Epithelial cell of proximal tubule (primary cell): ENCODE data around the gene SYMPK. TPM values are rescaled to one million over a fixed set of nuclear protein-coding genes. Genes with fewer than 3 reads are reported as not detected.
"Not testable (repeated sequence)": the region's sequence is repeated elsewhere in the genome, so short reads cannot be mapped to it uniquely, and the experiment has no call there.

Source experiments
- DNase-seq: peaks from one replicate; pipeline ENCODE4 v3.0.0-alpha.2; 2011; ENCODE audit warnings: low read depth
- H3K4me3 ChIP-seq: 2 replicates; pipeline ENCODE4 v1.5.1; 2011; ENCODE audit warnings: low read depth, mild to moderate bottlenecking, low read length
- total RNA-seq: library from RNA; depleted of rRNA; stranded (reverse); fragments of >200 nt; gene quantifications from 2 replicates; pipeline ENCODE4 v1.2.3, GENCODE V29; 2015
- TF ChIP-seq, protein P1 (sequence below): conservative IDR thresholded peaks from 2 replicates; pipeline ENCODE4 v1.5.1; 2012; ENCODE audit warnings: low read depth, mild to moderate bottlenecking, low read length

The SYMPK gene
- total RNA-seq, 1 donor from 2014 or later = 22.9 TPM

DNA sequence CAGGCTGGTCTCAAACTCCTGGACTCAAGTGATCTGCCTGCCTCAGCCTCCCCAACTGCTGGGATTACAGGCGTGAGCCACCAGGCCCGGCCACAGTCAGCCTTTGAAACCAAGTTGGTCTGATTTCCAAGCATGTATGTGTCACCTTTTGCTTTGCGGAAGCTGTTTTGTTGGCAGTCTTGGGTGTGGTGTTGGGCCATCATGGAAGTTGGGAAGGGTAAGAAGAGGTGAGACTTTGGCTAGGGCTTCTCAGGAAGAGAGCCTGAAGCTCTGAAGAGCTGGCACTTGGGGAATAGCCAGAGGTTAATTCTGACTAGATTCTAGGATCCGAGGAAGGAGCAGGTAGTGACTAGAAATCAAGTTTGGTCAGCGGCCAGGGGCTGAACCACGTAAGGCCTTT lies 50.6 kb downstream of the SYMPK start:
- TF ChIP-seq, protein P1, sequence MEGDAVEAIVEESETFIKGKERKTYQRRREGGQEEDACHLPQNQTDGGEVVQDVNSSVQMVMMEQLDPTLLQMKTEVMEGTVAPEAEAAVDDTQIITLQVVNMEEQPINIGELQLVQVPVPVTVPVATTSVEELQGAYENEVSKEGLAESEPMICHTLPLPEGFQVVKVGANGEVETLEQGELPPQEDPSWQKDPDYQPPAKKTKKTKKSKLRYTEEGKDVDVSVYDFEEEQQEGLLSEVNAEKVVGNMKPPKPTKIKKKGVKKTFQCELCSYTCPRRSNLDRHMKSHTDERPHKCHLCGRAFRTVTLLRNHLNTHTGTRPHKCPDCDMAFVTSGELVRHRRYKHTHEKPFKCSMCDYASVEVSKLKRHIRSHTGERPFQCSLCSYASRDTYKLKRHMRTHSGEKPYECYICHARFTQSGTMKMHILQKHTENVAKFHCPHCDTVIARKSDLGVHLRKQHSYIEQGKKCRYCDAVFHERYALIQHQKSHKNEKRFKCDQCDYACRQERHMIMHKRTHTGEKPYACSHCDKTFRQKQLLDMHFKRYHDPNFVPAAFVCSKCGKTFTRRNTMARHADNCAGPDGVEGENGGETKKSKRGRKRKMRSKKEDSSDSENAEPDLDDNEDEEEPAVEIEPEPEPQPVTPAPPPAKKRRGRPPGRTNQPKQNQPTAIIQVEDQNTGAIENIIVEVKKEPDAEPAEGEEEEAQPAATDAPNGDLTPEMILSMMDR = no peak
- H3K4me3 ChIP-seq = no peak overlapping the region
- DNase-seq = no peak

DNA sequence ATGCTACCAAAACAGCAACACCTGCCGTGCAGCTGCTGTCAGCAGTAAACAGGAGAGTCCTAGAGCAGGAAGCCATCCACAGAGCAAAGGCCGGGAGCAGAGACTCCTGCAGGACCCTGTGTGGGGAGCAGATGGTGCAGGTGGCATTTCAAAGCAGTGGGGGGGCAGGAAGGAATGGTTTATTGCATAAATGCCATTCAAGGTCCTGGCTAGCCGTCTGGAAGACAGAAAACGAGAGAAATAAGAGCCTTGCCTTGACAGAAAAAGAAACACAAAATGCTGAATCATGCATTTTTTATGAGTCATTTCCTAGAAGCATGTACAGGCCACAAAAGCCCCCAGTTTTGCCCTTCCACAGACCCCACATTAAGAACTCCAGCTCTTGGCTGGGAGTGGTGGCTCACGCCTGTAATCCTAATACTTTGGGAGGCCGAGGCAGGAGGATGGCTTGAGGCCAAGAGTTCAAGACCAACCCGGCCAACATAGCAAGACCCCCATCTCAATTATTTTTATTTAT lies 53.2 kb downstream of the SYMPK start:
- H3K4me3 ChIP-seq = no peak overlapping the region
- peak; percentile 40 for DNase-seq
- TF ChIP-seq, protein P1 = no peak

DNA sequence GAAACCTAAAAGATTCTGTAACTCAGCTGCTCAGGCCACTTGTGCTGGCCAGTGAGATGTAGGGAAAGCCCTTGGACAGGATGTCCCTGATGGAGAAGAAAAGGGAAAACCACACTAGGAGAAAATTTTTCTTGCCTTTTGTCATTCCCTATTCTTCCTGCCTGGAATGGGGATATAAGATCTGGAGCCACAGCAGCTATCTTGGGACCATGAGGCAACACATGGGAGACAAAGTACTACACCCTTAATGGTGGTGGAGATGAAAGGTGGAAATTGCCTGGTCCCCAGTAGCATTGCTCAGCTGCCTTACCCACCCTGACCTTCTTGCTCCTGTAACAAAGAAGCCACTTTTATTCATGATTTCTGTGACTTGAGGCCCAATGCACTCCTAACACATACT lies 57.2 kb downstream of the SYMPK start:
- TF ChIP-seq, protein P1 = no peak
- DNase-seq = no peak
- no peak overlapping the region for H3K4me3 ChIP-seq

DNA sequence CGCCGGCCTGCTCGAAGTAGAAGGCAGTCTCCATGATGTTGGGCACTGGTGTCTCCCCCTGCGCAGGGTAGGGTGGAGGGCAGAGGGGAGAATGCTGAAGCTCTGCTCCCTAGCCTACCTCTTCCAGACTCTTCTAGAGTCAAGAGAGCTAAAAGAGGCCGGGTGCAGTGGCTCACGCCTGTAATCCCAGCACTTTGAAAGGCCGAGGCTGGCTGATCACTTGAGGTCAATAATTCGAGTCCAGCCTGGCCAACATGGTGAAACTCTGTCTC lies 58.1 kb downstream of the SYMPK start:
- TF ChIP-seq, protein P1 = no peak
- DNase-seq = no peak
- H3K4me3 ChIP-seq = no peak overlapping the region

DNA sequence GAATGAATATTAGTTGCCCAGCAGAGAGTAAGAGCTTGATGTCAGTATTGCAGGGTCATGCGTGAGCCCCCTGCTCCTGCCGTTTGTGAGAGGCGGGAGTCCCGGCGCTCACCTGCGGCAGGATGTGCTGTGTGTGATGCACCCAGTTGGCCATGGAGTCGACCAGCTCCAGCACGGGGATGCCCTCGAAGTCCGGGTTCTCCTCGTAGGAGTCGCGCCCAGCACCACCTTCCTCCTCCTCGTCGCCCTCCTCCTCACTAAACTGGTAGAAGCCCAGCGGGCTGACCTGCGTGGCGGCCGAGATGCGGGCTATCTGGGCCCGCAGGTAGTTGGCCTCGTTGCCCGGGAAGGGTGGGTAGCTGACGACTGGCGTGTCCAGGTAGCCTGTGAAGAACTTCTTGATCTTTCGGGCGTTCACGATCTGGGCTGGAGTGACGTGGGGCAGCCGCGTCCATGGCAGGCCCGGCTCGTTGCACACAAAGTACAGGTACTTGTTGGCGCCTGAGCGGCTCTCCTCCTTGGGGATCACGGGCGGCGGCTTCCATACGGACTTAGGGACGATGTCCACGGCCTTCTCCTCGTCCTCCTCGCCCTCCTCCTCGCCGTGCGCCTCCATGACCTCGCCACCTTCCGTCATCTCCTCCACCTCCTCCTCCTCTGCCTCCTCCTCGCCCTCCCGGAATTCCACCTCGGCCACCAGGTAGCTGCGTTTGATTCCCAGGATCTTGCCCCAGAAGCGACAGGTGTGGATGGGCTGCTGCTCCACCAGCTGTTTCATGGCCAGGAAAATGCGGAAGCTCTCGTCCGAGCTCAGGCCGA lies 58.6 kb downstream of the SYMPK start:
- no peak overlapping the region for H3K4me3 ChIP-seq
- TF ChIP-seq, protein P1 = no peak
- no peak for DNase-seq

DNA sequence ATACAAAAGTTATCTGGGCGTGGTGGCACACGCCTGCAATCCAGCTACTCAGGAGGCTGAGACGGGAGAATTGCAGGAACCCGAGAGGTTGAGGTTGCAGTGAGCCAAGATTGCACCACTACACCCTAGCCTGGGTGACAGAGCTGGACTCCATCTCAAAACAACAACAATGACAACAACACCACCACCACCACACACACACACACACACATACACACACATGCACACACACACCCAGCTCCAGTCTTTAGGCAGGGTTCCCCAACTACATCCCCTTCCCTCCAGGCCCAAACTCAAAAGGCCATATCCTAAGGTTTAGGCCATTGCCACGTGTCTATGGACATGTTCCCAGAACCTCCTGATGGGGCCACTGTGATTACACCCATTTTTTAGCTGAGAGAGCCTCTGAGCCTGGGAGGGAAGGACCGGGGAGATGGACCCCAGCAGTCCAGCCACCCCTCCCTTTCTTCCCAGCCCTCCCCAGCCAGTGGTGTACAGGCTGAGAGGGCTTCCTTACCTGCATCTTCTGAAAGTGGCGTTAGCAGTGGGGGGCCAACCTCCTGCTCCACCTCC lies 61.3 kb downstream of the SYMPK start:
- no peak overlapping the region for H3K4me3 ChIP-seq
- TF ChIP-seq, protein P1 = no peak
- no peak for DNase-seq

DNA sequence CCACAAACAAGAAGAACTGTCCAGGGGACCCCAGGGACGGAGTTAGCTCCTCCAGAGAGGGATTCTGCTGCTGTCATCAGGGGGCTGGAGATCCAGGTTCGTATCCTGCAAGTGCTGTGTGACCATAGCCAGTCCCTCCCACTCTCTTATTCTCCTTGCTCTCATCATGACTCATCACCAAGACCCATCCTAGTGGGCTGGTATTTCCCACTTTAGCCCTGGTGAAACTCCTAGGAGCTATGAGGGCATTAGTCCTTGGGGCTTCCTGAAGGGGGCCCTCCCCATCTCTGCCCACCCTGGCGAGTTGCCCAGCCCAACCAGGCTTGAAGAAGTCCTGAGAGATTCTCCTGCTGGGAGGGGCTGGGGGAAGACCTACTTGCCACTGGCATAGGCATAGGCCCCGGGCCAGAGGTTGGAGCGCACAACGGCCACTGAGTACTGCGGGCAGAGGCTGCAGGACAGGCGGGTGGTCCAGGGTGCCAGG lies 62.8 kb downstream of the SYMPK start:
- DNase-seq = no peak
- no peak overlapping the region for H3K4me3 ChIP-seq
- TF ChIP-seq, protein P1 = no peak

DNA sequence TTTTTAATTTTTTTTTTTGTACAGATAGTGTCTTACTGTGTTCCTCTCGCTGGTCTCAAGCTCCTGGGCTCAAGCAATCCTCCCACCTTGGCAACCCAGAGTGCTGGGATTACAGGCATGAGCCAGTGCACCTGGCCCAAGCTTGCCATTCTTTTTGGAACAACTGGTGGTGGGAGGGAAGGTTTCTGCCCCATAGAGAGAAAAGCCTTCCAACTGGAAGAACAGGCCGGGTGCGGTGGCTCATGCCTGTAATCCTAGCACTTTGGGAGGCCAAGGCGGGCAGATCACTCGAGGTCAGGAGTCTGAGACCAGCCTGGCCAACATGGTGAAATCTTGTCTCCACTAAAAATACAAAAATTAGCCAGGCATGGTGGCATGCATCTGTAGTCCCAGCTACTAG lies 63.4 kb downstream of the SYMPK start:
- not testable (repeated sequence) for DNase-seq, H3K4me3 ChIP-seq
